GM23338 (cell line): Measurements from ENCODE around the gene PIPOX. TPM values are rescaled to one million over a fixed set of nuclear protein-coding genes. Genes with fewer than 3 reads are reported as not detected.

Experiments
- ATAC-seq: fragments of 200-7000 bp; cut with Tn5 transposase; 3 replicates; pipeline ENCODE4 v1.9.1; 2020
- DNase-seq: peaks from one replicate; pipeline ENCODE4 v3.0.0-alpha.2; 2015; ENCODE audit warnings: low spot score
- H2AFZ ChIP-seq: fragments of 200-600 bp; sonication (generic); 2 replicates; pipeline ENCODE4 v1.8.0; 2016; ENCODE audit warnings: antibody characterized with exemption, mild to moderate bottlenecking, moderate library complexity
- H3F3A ChIP-seq: fragments of 200-600 bp; sonication (generic); replicated peaks from 2 replicates; pipeline ENCODE4 v1.8.0; 2017; ENCODE audit warnings: antibody characterized with exemption, mixed run types, low read depth
- H3K27ac ChIP-seq: fragments of 200-600 bp; sonication (generic); 2 replicates; pipeline ENCODE4 v1.6.1; 2016; ENCODE audit warnings: low read depth
- H3K27me3 ChIP-seq: fragments of 200-600 bp; sonication (generic); 2 replicates; pipeline ENCODE4 v1.8.0; 2016; ENCODE audit warnings: mild to moderate bottlenecking, mixed run types, moderate library complexity; ENCODE audit not compliant: insufficient read depth
- H3K36me3 ChIP-seq: fragments of 200-600 bp; sonication (generic); 2 replicates; pipeline ENCODE4 v1.8.0; 2016; ENCODE audit warnings: mild to moderate bottlenecking; ENCODE audit not compliant: insufficient read depth
- H3K4me1 ChIP-seq: fragments of 200-600 bp; sonication (generic); 2 replicates; pipeline ENCODE4 v1.8.0; 2016; ENCODE audit warnings: mild to moderate bottlenecking, moderate library complexity; ENCODE audit not compliant: insufficient read depth
- H3K4me2 ChIP-seq: fragments of 200-600 bp; sonication (generic); 2 replicates; pipeline ENCODE4 v1.7.1; 2017; ENCODE audit warnings: mixed run types
- H3K4me3 ChIP-seq: fragments of 200-600 bp; sonication (generic); 2 replicates; pipeline ENCODE4 v1.6.1; 2016; ENCODE audit warnings: mixed run types
- H3K79me2 ChIP-seq: fragments of 200-600 bp; sonication (generic); replicated peaks from 2 replicates; pipeline ENCODE4 v1.8.0; 2017; ENCODE audit warnings: mild to moderate bottlenecking; ENCODE audit not compliant: insufficient read depth
- H3K9me2 ChIP-seq: fragments of 200-600 bp; sonication (generic); 2 replicates; pipeline ENCODE4 v1.8.0; 2017; ENCODE audit not compliant: insufficient read depth
- H4K20me1 ChIP-seq: fragments of 200-600 bp; sonication (generic); replicated peaks from 2 replicates; pipeline ENCODE4 v1.8.0; 2017; ENCODE audit warnings: mild to moderate bottlenecking; ENCODE audit not compliant: insufficient read depth
- H3K27ac Mint-ChIP-seq: 2 replicates; pipeline ENCODE4 v1.8.0; 2020; ENCODE audit warnings: inconsistent platforms, mild to moderate bottlenecking, moderate library complexity, mixed read lengths
- H3K27me3 Mint-ChIP-seq: 3 replicates; pipeline ENCODE4 v1.8.0; 2022; ENCODE audit warnings: low read depth, mild to moderate bottlenecking, moderate library complexity, mixed read lengths, inconsistent platforms; ENCODE audit not compliant: insufficient read depth, poor library complexity
- H3K36me3 Mint-ChIP-seq: 3 replicates; pipeline ENCODE4 v1.8.0; 2021; ENCODE audit warnings: low read depth, mild to moderate bottlenecking, inconsistent platforms, moderate library complexity, mixed read lengths
- H3K4me1 Mint-ChIP-seq: 3 replicates; pipeline ENCODE4 v1.8.0; 2020; ENCODE audit warnings: mild to moderate bottlenecking, inconsistent platforms, mixed read lengths
- H3K4me3 Mint-ChIP-seq: 3 replicates; pipeline ENCODE4 v1.8.0; 2021; ENCODE audit warnings: moderate library complexity, mild to moderate bottlenecking, inconsistent platforms, mixed read lengths
- H3K9me3 Mint-ChIP-seq: 3 replicates; pipeline ENCODE4 v1.8.0; 2020; ENCODE audit warnings: moderate library complexity, mild to moderate bottlenecking, inconsistent platforms, mixed read lengths
- CTCF ChIP-seq, 2 experiments: fragments of 200-600 bp in 1 of 2; sonication (generic) in 1 of 2; conservative IDR thresholded peaks; 2 replicates each; pipeline versions ENCODE4 v1.5.1 to v1.6.1; 2016 to 2017; ENCODE audit warnings: antibody characterized with exemption in 2 of 2, low read depth in 2 of 2, mild to moderate bottlenecking in 2 of 2, moderate library complexity in 1 of 2
- ETS1 ChIP-seq: IDR thresholded peaks from 2 replicates; pipeline ENCODE4 v1.6.1; 2016; ENCODE audit warnings: antibody characterized with exemption
- EZH2 ChIP-seq: fragments of 200-600 bp; sonication (generic); IDR thresholded peaks from one replicate; pipeline ENCODE4 v1.8.0; 2017; ENCODE audit warnings: antibody characterized with exemption, mild to moderate bottlenecking, low read depth; ENCODE audit not compliant: unreplicated experiment
- JUNB ChIP-seq: IDR thresholded peaks from one replicate; pipeline ENCODE4 v1.6.1; 2016; ENCODE audit warnings: antibody characterized with exemption; ENCODE audit not compliant: unreplicated experiment
- NANOG ChIP-seq: IDR thresholded peaks from 2 replicates; pipeline ENCODE4 v1.6.1; 2016; ENCODE audit warnings: antibody characterized with exemption, borderline replicate concordance
- POLR2AphosphoS5 ChIP-seq: IDR thresholded peaks from 2 replicates; pipeline ENCODE4 v1.6.1; 2016; ENCODE audit warnings: antibody characterized with exemption, low read depth
- REST ChIP-seq: IDR thresholded peaks from one replicate; pipeline ENCODE4 v1.6.1; 2018; ENCODE audit warnings: antibody characterized with exemption; ENCODE audit not compliant: unreplicated experiment
- STAT1 ChIP-seq: IDR thresholded peaks from one replicate; pipeline ENCODE4 v1.6.1; 2016; ENCODE audit warnings: antibody characterized with exemption; ENCODE audit not compliant: unreplicated experiment
- ZNF114 ChIP-seq: fragments of 250-450 bp; sonication (Bioruptor Pico); IDR thresholded peaks from 2 replicates; pipeline ENCODE4 v1.5.0; 2020; ENCODE audit warnings: mild to moderate bottlenecking, moderate library complexity
- ZNF331 ChIP-seq: fragments of 250-450 bp; sonication (Bioruptor Pico); IDR thresholded peaks from 2 replicates; pipeline ENCODE4 v1.5.0; 2020; ENCODE audit warnings: low read depth, mild to moderate bottlenecking, moderate library complexity
- polyA plus RNA-seq: library from polyadenylated mRNA; unstranded; fragments of >200 nt; fragmentation: Nextera tagmentation; extraction: Ambion mirVana; gene quantifications from 2 replicates; pipeline ENCODE4 v1.2.1, GENCODE V29; 2016
- total RNA-seq: library from RNA; depleted of rRNA; stranded (reverse); fragments of >200 nt; shearing (Covaris generic); gene quantifications from 2 replicates; pipeline ENCODE4 v1.2.3, GENCODE V29; 2014

The PIPOX gene
- total and polyA plus RNA-seq, 2 experiments from 2014 or later, result 22.6 to 34.6 TPM

GRCh38 chr17:29042679-29043538, at the start of gene PIPOX (continued):
- no peak for TF ChIP-seq JUNB

- H3K4me1 Mint-ChIP-seq, result peaks cover 26% of the 10 kb centered on the region
- H3K4me1 ChIP-seq, result peaks cover 6% of the 10 kb centered on the region; the same call in 1 of the 2 replicates
- no peaks in the 10 kb centered on the region for H3K36me3 Mint-ChIP-seq
- no peaks in the 10 kb centered on the region for H3K27me3 ChIP-seq
- no peak overlapping the region for H3K4me3 ChIP-seq
- 0 out of 3 replicates have a peak, but pooled peaks cover 2% of the 10 kb centered on the region for H3K9me3 Mint-ChIP-seq
- H3K9me2 ChIP-seq, result no peaks in the 10 kb centered on the region
- DNase-seq, result no peak
- H3K36me3 ChIP-seq, result no peaks in the 10 kb centered on the region
- H3K27ac ChIP-seq, result no peak overlapping the region
- H3K79me2 ChIP-seq, result no peaks in the 10 kb centered on the region
- no peaks in the 10 kb centered on the region for H3F3A ChIP-seq
- TF ChIP-seq STAT1 (no peak), ZNF331 (CRISPR knock-in tag) (no peak), JUNB (no peak), POLR2AphosphoS5 (no peak), NANOG (no peak), ETS1 (no peak), CTCF (conservative IDR thresholded peaks at IDR 0.05; ENCODE audit: low read depth in 2 of 2) (no peak), ZNF114 (no peak)
- no peaks in the 10 kb centered on the region for H4K20me1 ChIP-seq
- H3K27me3 Mint-ChIP-seq, result peaks cover 32% of the 10 kb centered on the region
- ATAC-seq, result no peak
- H3K4me3 Mint-ChIP-seq, result no peak overlapping the region
- no peak overlapping the region for H3K4me2 ChIP-seq
- H3K27ac Mint-ChIP-seq, result no peak overlapping the region
- H2AFZ ChIP-seq, result no peak overlapping the region
Observed at GRCh38 chr17:28993645-28994426, 49.1 kb upstream of the PIPOX start.

GRCh38 chr17:28996554-28997096, 46.3 kb upstream of the PIPOX start:
- H3K27me3 Mint-ChIP-seq, result peaks cover 33% of the 10 kb centered on the region
- H3K4me1 Mint-ChIP-seq, result peaks cover 34% of the 10 kb centered on the region
- Histone ChIP-seq H3K79me2 (no peaks in the 10 kb centered on the region), H3K4me2 (no peak overlapping the region), H3K9me2 (no peaks in the 10 kb centered on the region), H3K36me3 (no peaks in the 10 kb centered on the region), H3K27me3 (no peaks in the 10 kb centered on the region), H3K27ac (no peak overlapping the region), H3K4me1 (peaks cover 13% of the 10 kb centered on the region; the same call in 1 of the 2 replicates), H4K20me1 (no peaks in the 10 kb centered on the region), H3K4me3 (no peak overlapping the region), H2AFZ (no peak overlapping the region), H3F3A (no peaks in the 10 kb centered on the region; the same call in 1 of the 2 replicates)
- H3K36me3 Mint-ChIP-seq, result no peaks in the 10 kb centered on the region
- no peak overlapping the region for H3K27ac Mint-ChIP-seq
- ATAC-seq (peak; percentile 57), DNase-seq (no peak)
- H3K4me3 Mint-ChIP-seq, result no peak overlapping the region
- no peaks in the 10 kb centered on the region for H3K9me3 Mint-ChIP-seq
- no peak for TF ChIP-seq POLR2AphosphoS5
- no peak for TF ChIP-seq NANOG
- TF ChIP-seq CTCF (conservative IDR thresholded peaks at IDR 0.05; ENCODE audit: low read depth in 2 of 2), result no peak
- no peak for TF ChIP-seq ZNF331 (CRISPR knock-in tag)
- no peak for TF ChIP-seq REST
- no peak for TF ChIP-seq STAT1
- no peak for TF ChIP-seq EZH2
